OCI-LY7 (cell line): ENCODE results near the gene FOXP1. TPM values are rescaled to one million over a fixed set of nuclear protein-coding genes. Genes with fewer than 3 reads are reported as not detected.
A peak's percentile ranks its signal among the peaks of the same experiment; 100 is the strongest.

Source experiments
- BruUV-seq: library from RNA; stranded (reverse); fragments of 400-500 nt; replicated peaks from 2 replicates; lab custom pipeline; 2021; lab: Mats Ljungman, UMichigan
- CTCF ChIA-PET: fragments of 300-600 bp; sonication (Branson Sonifier 250); formaldehyde crosslinking; loops from one replicate; lab custom pipeline; 2022; ENCODE audit warnings: antibody characterized with exemption; ENCODE audit not compliant: unreplicated experiment; lab: Charles Lee
- POLR2A ChIA-PET: fragments of 300-600 bp; sonication (Branson Sonifier 250); formaldehyde crosslinking; loops from one replicate; lab custom pipeline; 2022; ENCODE audit warnings: antibody characterized with exemption; lab: Charles Lee
- DNase-seq: peaks from one replicate; pipeline ENCODE4 v3.0.0-alpha.2; 2015; ENCODE audit warnings: low spot score
- H2AFZ ChIP-seq: fragments of 200-600 bp; sonication (generic), shearing (Covaris generic); 2 replicates; pipeline ENCODE4 v1.6.1; 2014; ENCODE audit warnings: mild to moderate bottlenecking, antibody characterized with exemption, low read length, moderate library complexity
- H3K27ac ChIP-seq: fragments of 200-600 bp; sonication (generic); 2 replicates; pipeline ENCODE4 v1.5.1; 2014; ENCODE audit warnings: mixed run types, low read depth, mild to moderate bottlenecking, moderate library complexity, low read length, inconsistent platforms; ENCODE audit not compliant: poor library complexity, severe bottlenecking
- H3K36me3 ChIP-seq: fragments of 200-600 bp; sonication (generic); 2 replicates; pipeline ENCODE4 v1.6.1; 2014; ENCODE audit warnings: mild to moderate bottlenecking, antibody characterized with exemption, low read length, moderate library complexity, mixed read lengths; ENCODE audit not compliant: insufficient read depth
- H3K4me1 ChIP-seq: fragments of 200-600 bp; sonication (generic); 2 replicates; pipeline ENCODE4 v1.5.1; 2014; ENCODE audit warnings: mild to moderate bottlenecking, low read length; ENCODE audit not compliant: insufficient read depth, poor library complexity, severe bottlenecking
- H3K4me2 ChIP-seq: fragments of 200-600 bp; sonication (generic); 2 replicates; pipeline ENCODE4 v1.6.1; 2014; ENCODE audit warnings: mild to moderate bottlenecking, low read length
- H3K4me3 ChIP-seq: fragments of 200-600 bp; sonication (generic); 2 replicates; pipeline ENCODE4 v1.5.1; 2014; ENCODE audit warnings: mild to moderate bottlenecking, low read depth, low read length; ENCODE audit not compliant: poor library complexity, severe bottlenecking
- H3K79me2 ChIP-seq: fragments of 200-600 bp; sonication (generic); 2 replicates; pipeline ENCODE4 v1.6.1; 2016; ENCODE audit warnings: low read depth, mild to moderate bottlenecking, low read length, moderate library complexity, mixed read lengths; ENCODE audit not compliant: insufficient read depth
- H3K9me2 ChIP-seq: fragments of 200-600 bp; sonication (generic); 2 replicates; pipeline ENCODE4 v1.6.1; 2016; ENCODE audit warnings: mild to moderate bottlenecking, low read length, mixed read lengths; ENCODE audit not compliant: insufficient read depth
- H3K9me3 ChIP-seq: fragments of 200-600 bp; sonication (generic); 2 replicates; pipeline ENCODE4 v1.6.1; 2014; ENCODE audit warnings: mild to moderate bottlenecking, mixed run types, low read length, mixed read lengths
- H4K20me1 ChIP-seq: fragments of 200-600 bp; sonication (generic); 2 replicates; pipeline ENCODE4 v1.6.1; 2014; ENCODE audit warnings: mild to moderate bottlenecking, antibody characterized with exemption, low read length, moderate library complexity, mixed read lengths; ENCODE audit not compliant: insufficient read depth
- EZH2phosphoT487 ChIP-seq: fragments of 200-600 bp; sonication (generic); IDR thresholded peaks from 2 replicates; pipeline ENCODE4 v1.6.1; 2018; ENCODE audit warnings: low read depth, borderline replicate concordance, mild to moderate bottlenecking, mixed run types, antibody characterized with exemption, low read length, moderate library complexity, mixed read lengths
- intact Hi-C: fragments of 100-400 bp; cut with micrococcal nuclease; formaldehyde crosslinking; loops from one replicate; pipeline ENCODE4 v1.10.0; 2022; ENCODE audit not compliant: unreplicated experiment
- total RNA-seq, 2 experiments: library from RNA; depleted of rRNA in 1 of 2; stranded (reverse); fragments of >200 nt in 1 of 2; shearing (Covaris generic) in 1 of 2; gene quantifications; 2 replicates each; pipeline ENCODE4 v1.2.3, GENCODE V29; 2014 to 2022
- TF ChIP-seq, protein P1 (sequence below): fragments of 200-600 bp; sonication (generic); conservative IDR thresholded peaks from 2 replicates; pipeline ENCODE4 v1.5.1; 2014; ENCODE audit warnings: mild to moderate bottlenecking, antibody characterized with exemption, low read length, moderate library complexity, mixed read lengths

Gene FOXP1
- total RNA-seq, 2 experiments from 2014 or later, result 87.3 to 151 TPM

DNA sequence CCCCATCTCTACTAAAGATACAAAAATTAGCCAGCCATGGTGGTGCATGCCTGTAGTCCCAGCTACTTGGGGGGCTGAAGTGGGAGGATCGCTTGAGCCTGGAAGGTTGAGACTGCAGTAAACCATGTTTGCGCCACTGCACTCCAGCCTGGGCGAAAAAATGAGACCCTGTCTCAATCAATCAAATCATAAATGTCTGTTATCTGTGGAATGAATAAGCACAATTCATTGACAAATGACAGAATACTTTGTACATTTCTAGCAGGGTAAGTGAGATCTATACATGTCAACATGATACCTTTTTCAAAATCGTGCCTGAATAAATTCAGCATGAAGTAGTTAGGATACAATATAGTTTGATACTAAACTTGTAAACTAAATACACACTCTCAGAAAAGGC lies 181.2 kb downstream of the FOXP1 start:
- no peaks in the 10 kb centered on the region for H3K36me3 ChIP-seq
- no TSS peak for BruUV-seq
- CTCF ChIA-PET, result no interaction called here
- H3K27ac ChIP-seq, result peak overlapping the region; percentile 0
- peaks cover 42% of the 10 kb centered on the region for H3K4me1 ChIP-seq
- no peak for DNase-seq
- H4K20me1 ChIP-seq, result peaks cover 14% of the 10 kb centered on the region; the same call in 1 of the 2 replicates
- POLR2A ChIA-PET, result interaction anchor here (1.0 kb wide), 1 partner anchor 84 kb away, joined by 7 read pairs; no protein-coding TSS in a partner anchor
- intact Hi-C loops, result no loop called here
- H2AFZ ChIP-seq, result no peak overlapping the region
- no peaks in the 10 kb centered on the region for H3K9me2 ChIP-seq
- peak overlapping the region; percentile 47 for H3K4me2 ChIP-seq
- H3K4me3 ChIP-seq, result no peak overlapping the region
- no peaks in the 10 kb centered on the region for H3K9me3 ChIP-seq
- peaks cover 17% of the 10 kb centered on the region for H3K79me2 ChIP-seq
- TF ChIP-seq EZH2phosphoT487, result no peak
- TF ChIP-seq, protein P1, sequence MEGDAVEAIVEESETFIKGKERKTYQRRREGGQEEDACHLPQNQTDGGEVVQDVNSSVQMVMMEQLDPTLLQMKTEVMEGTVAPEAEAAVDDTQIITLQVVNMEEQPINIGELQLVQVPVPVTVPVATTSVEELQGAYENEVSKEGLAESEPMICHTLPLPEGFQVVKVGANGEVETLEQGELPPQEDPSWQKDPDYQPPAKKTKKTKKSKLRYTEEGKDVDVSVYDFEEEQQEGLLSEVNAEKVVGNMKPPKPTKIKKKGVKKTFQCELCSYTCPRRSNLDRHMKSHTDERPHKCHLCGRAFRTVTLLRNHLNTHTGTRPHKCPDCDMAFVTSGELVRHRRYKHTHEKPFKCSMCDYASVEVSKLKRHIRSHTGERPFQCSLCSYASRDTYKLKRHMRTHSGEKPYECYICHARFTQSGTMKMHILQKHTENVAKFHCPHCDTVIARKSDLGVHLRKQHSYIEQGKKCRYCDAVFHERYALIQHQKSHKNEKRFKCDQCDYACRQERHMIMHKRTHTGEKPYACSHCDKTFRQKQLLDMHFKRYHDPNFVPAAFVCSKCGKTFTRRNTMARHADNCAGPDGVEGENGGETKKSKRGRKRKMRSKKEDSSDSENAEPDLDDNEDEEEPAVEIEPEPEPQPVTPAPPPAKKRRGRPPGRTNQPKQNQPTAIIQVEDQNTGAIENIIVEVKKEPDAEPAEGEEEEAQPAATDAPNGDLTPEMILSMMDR, result no peak

DNA sequence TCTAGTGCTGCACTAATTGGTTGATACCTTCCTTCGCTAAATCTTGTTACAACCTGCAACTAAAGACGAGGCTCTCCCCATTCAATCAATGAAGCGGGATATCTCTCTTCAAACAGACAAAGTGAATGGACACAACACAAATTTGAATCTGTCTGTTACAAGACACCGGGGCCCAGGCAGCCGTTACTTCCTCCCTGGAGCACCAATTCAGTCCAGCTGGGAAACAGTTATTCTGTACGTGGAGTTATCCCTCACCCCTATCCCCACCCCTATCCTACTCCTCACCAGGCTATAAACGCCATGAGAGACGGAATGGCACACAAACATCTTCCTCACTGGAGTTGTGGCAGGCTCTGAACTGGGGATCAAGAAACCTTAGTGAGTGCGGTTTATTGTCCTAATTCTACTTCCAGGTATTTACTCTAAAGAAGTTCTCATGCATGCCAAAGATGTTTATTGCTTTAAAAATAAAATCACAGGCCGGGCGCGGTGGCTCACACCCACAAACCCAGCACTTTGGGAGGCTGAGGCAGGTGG lies 181.8 kb downstream of the FOXP1 start:
- Histone ChIP-seq H2AFZ (no peak overlapping the region), H3K4me1 (peaks cover 43% of the 10 kb centered on the region), H3K4me2 (no peak overlapping the region), H3K27ac (no peak overlapping the region), H3K79me2 (peaks cover 20% of the 10 kb centered on the region), H3K4me3 (no peak overlapping the region), H3K9me3 (no peaks in the 10 kb centered on the region), H3K36me3 (no peaks in the 10 kb centered on the region), H3K9me2 (no peaks in the 10 kb centered on the region), H4K20me1 (peaks cover 14% of the 10 kb centered on the region; the same call in 1 of the 2 replicates)
- DNase-seq, result no peak
- intact Hi-C loops, result no loop called here
- POLR2A ChIA-PET, result interaction anchor here (1.1 kb wide), 1 partner anchor 47 kb away, joined by 3 read pairs; no protein-coding TSS in a partner anchor
- no TSS peak for BruUV-seq
- CTCF ChIA-PET, result no interaction called here
- TF ChIP-seq, protein P1, result no peak
- TF ChIP-seq EZH2phosphoT487, result no peak

DNA sequence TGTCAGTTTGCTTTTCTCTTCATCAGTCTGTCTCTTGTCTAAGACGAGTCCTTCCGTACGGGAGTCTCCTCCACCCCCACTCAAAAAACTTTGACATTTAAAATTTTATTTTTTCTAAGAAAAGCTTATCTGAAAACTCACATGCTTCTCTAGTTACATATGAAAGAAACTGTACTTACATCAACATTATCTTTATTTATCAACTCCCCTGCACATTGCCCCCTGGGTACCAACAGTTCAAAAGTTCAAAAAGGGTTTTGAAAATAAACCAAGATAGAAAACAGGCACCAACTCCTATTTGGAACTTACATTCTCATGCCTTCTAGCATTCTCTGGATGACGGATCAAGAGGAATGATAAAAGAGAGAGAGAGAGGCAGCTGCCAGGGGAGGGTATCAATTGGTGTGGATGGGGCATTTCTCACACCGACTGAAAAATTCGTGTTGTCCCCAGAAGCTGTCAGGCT lies 182.5 kb downstream of the FOXP1 start:
- no peak overlapping the region for H3K4me3 ChIP-seq
- BruUV-seq, result no TSS peak
- no peaks in the 10 kb centered on the region for H3K9me2 ChIP-seq
- no peak overlapping the region for H2AFZ ChIP-seq
- intact Hi-C loops, result no loop called here
- no peaks in the 10 kb centered on the region for H3K9me3 ChIP-seq
- H3K4me2 ChIP-seq, result no peak overlapping the region
- H3K27ac ChIP-seq, result no peak overlapping the region
- POLR2A ChIA-PET, result interaction anchor here (1.1 kb wide), 1 partner anchor 48 kb away, joined by 3 read pairs; no protein-coding TSS in a partner anchor
- peaks cover 20% of the 10 kb centered on the region for H3K79me2 ChIP-seq
- DNase-seq, result no peak
- no peaks in the 10 kb centered on the region for H3K36me3 ChIP-seq
- H3K4me1 ChIP-seq, result peaks cover 50% of the 10 kb centered on the region
- no peak for TF ChIP-seq EZH2phosphoT487
- TF ChIP-seq, protein P1, result no peak
- peaks cover 14% of the 10 kb centered on the region; the same call in 1 of the 2 replicates for H4K20me1 ChIP-seq
- CTCF ChIA-PET, result no interaction called here
